AG04450 (cell line): Measurements from ENCODE around the gene PRUNE2. TPM values are rescaled to one million over a fixed set of nuclear protein-coding genes. Genes with fewer than 3 reads are reported as not detected.

Source experiments
- CTCF ChIA-PET: fragments of 300-600, 350-600 bp; formaldehyde crosslinking; extraction: SDS; loops from one replicate; lab custom pipeline; 2022; ENCODE audit warnings: antibody characterized with exemption, inconsistent platforms; lab: Charles Lee
- POLR2A ChIA-PET: fragments of 350-600 bp; formaldehyde crosslinking; extraction: SDS; loops from one replicate; lab custom pipeline; 2021; ENCODE audit warnings: antibody characterized with exemption, inconsistent platforms; lab: Yijun Ruan, JAX
- DNase-seq: peaks from one replicate; pipeline ENCODE4 v3.0.0-alpha.2; 2011; ENCODE audit warnings: low read depth, low spot score
- H3K27ac ChIP-seq: one replicate; pipeline ENCODE4 v1.5.1; 2012; ENCODE audit warnings: low read depth, low read length, control low read depth
- H3K27me3 ChIP-seq: one replicate; pipeline ENCODE4 v1.6.0; 2012; ENCODE audit warnings: low read length; ENCODE audit not compliant: control insufficient read depth, insufficient read depth
- H3K4me3 ChIP-seq: 2 replicates; pipeline ENCODE4 v1.5.1; 2011; ENCODE audit warnings: mild to moderate bottlenecking, low read depth, low read length, control low read depth
- H3K9me3 ChIP-seq: 2 replicates; pipeline ENCODE4 v1.5.1; 2012; ENCODE audit warnings: low read length; ENCODE audit not compliant: control insufficient read depth, insufficient read depth
- polyA plus RNA-seq: library from polyadenylated mRNA; depleted of rRNA; stranded (reverse); fragments of >200 nt; gene quantifications from 2 replicates; pipeline ENCODE4 v1.2.3, GENCODE V29; 2011
- TF ChIP-seq, protein P1 (sequence below): IDR thresholded peaks from 2 replicates; pipeline ENCODE4 v1.5.1; 2011; ENCODE audit warnings: low read depth, low read length, control low read depth, inconsistent platforms

PRUNE2 gene
- polyA plus RNA-seq, 1 experiment: 1.1 TPM

- ChIA-PET CTCF (interaction anchor here (1.1 kb wide), 1 partner anchor 10 kb away, joined by 3 read pairs; no protein-coding TSS in a partner anchor), POLR2A (no interaction called here)
- TF ChIP-seq, protein P1, sequence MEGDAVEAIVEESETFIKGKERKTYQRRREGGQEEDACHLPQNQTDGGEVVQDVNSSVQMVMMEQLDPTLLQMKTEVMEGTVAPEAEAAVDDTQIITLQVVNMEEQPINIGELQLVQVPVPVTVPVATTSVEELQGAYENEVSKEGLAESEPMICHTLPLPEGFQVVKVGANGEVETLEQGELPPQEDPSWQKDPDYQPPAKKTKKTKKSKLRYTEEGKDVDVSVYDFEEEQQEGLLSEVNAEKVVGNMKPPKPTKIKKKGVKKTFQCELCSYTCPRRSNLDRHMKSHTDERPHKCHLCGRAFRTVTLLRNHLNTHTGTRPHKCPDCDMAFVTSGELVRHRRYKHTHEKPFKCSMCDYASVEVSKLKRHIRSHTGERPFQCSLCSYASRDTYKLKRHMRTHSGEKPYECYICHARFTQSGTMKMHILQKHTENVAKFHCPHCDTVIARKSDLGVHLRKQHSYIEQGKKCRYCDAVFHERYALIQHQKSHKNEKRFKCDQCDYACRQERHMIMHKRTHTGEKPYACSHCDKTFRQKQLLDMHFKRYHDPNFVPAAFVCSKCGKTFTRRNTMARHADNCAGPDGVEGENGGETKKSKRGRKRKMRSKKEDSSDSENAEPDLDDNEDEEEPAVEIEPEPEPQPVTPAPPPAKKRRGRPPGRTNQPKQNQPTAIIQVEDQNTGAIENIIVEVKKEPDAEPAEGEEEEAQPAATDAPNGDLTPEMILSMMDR: no peak
- peaks cover 2% of the 10 kb centered on the region for H3K27me3 ChIP-seq
- DNase-seq: no peak
- H3K4me3 ChIP-seq: no peak overlapping the region
- no peak overlapping the region for H3K27ac ChIP-seq
- no peaks in the 10 kb centered on the region for H3K9me3 ChIP-seq
Observed at GRCh38 chr9:76741524-76741923, 164.4 kb downstream of the PRUNE2 start.

- CTCF ChIA-PET: no interaction called here
- no peak overlapping the region for H3K4me3 ChIP-seq
- no peak for DNase-seq
- POLR2A ChIA-PET: no interaction called here
- TF ChIP-seq, protein P1: no peak
- no peaks in the 10 kb centered on the region for H3K9me3 ChIP-seq
- no peak overlapping the region for H3K27ac ChIP-seq
- H3K27me3 ChIP-seq: peaks cover 2% of the 10 kb centered on the region
Observed at GRCh38 chr9:76738402-76738801, 167.5 kb downstream of the PRUNE2 start.

GRCh38 chr9:76737154-76737902 lies 168.6 kb downstream of the PRUNE2 start:
- Histone ChIP-seq H3K27ac (no peak overlapping the region), H3K27me3 (peaks cover 2% of the 10 kb centered on the region), H3K9me3 (no peaks in the 10 kb centered on the region), H3K4me3 (no peak overlapping the region)
- ChIA-PET CTCF (no interaction called here), POLR2A (interaction anchor here (0.5 kb wide), 1 partner anchor 388 kb away, joined by 9 read pairs; no protein-coding TSS in a partner anchor)
- TF ChIP-seq, protein P1: no peak
- DNase-seq: no peak

DNA sequence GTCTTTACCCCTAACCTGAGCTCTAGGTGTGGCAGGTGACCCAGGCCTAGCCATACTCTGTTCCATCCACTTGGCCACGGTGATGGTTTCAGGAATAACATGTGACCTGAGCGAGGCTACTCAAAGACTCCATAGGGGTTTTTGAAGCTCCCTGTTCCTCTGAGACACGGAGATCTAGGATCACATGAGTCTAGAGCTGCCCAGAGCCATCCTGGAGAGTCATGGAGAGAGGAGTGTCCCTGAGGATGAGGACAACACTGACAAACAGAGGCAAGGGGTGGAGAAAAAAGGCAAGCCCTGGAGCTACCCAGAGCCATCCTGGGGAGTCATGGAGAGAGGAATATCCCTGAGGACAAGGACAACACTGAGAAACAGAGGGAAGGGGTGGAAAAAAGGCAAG lies 171.2 kb downstream of the PRUNE2 start:
- Histone ChIP-seq H3K4me3 (no peak overlapping the region), H3K9me3 (no peaks in the 10 kb centered on the region), H3K27ac (no peak overlapping the region), H3K27me3 (peaks cover 2% of the 10 kb centered on the region)
- DNase-seq: no peak
- CTCF ChIA-PET: no interaction called here
- POLR2A ChIA-PET: no interaction called here
- TF ChIP-seq, protein P1: no peak

DNA sequence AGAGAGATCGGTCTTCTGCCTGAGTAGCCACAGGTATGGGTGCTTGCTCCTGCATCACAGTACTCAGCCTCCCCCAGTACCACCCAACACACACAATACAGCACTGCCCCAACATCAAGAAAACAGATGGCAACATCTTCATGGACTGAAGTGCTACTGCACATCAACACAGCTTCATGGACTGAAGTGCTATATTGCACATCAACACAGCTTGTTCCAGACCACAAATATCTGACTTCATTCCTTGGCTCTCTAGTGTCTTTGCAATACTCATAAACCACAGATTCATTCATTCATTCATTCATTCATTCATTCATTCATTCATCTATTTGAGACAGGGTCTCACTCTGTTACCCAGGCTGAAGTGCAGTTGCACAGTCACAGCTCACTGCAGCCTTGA lies 172.8 kb downstream of the PRUNE2 start:
- Histone ChIP-seq H3K27ac (no peak overlapping the region), H3K4me3 (no peak overlapping the region), H3K27me3 (peaks cover 2% of the 10 kb centered on the region), H3K9me3 (no peaks in the 10 kb centered on the region)
- TF ChIP-seq, protein P1: no peak
- POLR2A ChIA-PET: no interaction called here
- no peak for DNase-seq
- CTCF ChIA-PET: no interaction called here
